B cell (primary cell): ENCODE data around the gene RBMS3. TPM values are rescaled to one million over a fixed set of nuclear protein-coding genes. Genes with fewer than 3 reads are reported as not detected.

Experiments
- ATAC-seq: fragments of 200-7000 bp; cut with Tn5 transposase; one replicate; pipeline ENCODE4 v1.10.0; 2021; ENCODE audit warnings: low read depth, mild to moderate bottlenecking, moderate number of reproducible peaks, moderate library complexity
- CTCF ChIA-PET: fragments of 350-600 bp; sonication (Branson Sonifier 250); formaldehyde crosslinking; loops from one replicate; lab custom pipeline; 2021; ENCODE audit warnings: antibody characterized with exemption, inconsistent platforms; lab: Charles Lee
- POLR2A ChIA-PET: fragments of 350-600 bp; sonication (Branson Sonifier 250); formaldehyde crosslinking; loops from one replicate; lab custom pipeline; 2021; ENCODE audit warnings: antibody characterized with exemption; lab: Charles Lee
- DNase-seq: peaks from one replicate; pipeline ENCODE4 v3.0.0; 2013
- H2AFZ ChIP-seq: 2 replicates; pipeline ENCODE4 v1.6.1; 2012; ENCODE audit warnings: mild to moderate bottlenecking, low read depth, low read length; ENCODE audit not compliant: insufficient read depth, poor library complexity, severe bottlenecking
- H3K27ac ChIP-seq, 2 donors: 1 replicate in 1 of 2; 2 replicates in 1 of 2; pipeline ENCODE4 v1.5.1; 2012 to 2013; ENCODE audit warnings: low read length in 2 of 2, mild to moderate bottlenecking in 2 of 2, moderate library complexity in 1 of 2
- H3K27me3 ChIP-seq, 4 experiments: fragments of 200-600 bp in 1 of 4; sonication (generic) in 1 of 4; replicated peaks in 1 of 4; 1 replicate in 2 of 4; 2 replicates in 2 of 4; pipeline versions ENCODE4 v1.6.1 to v1.7.0; 2013 to 2016; ENCODE audit warnings: low read length in 3 of 4, mild to moderate bottlenecking in 2 of 4, mixed read lengths in 1 of 4, moderate library complexity in 1 of 4; ENCODE audit not compliant: insufficient read depth in 4 of 4, control insufficient read depth in 3 of 4; ENCODE audit errors: control extremely low read depth in 1 of 4
- H3K36me3 ChIP-seq, 2 experiments: replicated peaks in 1 of 2; 1 replicate in 1 of 2; 2 replicates in 1 of 2; pipeline versions ENCODE4 v1.6.1 to v1.7.1; 2013; ENCODE audit warnings: low read length in 1 of 2; ENCODE audit not compliant: insufficient read depth in 2 of 2, control insufficient read depth in 1 of 2; ENCODE audit errors: control extremely low read depth in 1 of 2, extremely low read depth in 1 of 2
- H3K4me1 ChIP-seq, 2 donors: fragments of 200-600 bp in 1 of 2; sonication (generic) in 1 of 2; 1 replicate in 1 of 2; 2 replicates in 1 of 2; pipeline versions ENCODE4 v1.5.1 to v1.6.1; 2013 to 2017; ENCODE audit warnings: low read length in 2 of 2; ENCODE audit not compliant: control insufficient read depth in 2 of 2, insufficient read depth in 2 of 2
- H3K4me2 ChIP-seq: replicated peaks from 2 replicates; pipeline ENCODE3; 2012; ENCODE audit warnings: mild to moderate bottlenecking, low read depth, low read length; ENCODE audit not compliant: poor library complexity, severe bottlenecking
- H3K4me3 ChIP-seq, 5 experiments: fragments of 200-600 bp in 1 of 5; sonication (generic) in 1 of 5; 1 replicate in 3 of 5; 2 replicates in 2 of 5; pipeline versions ENCODE4 v1.5.1 to v1.7.0; 2011 to 2016; ENCODE audit warnings: low read length in 4 of 5, mild to moderate bottlenecking in 4 of 5, low read depth in 2 of 5, control low read depth in 1 of 5, moderate library complexity in 1 of 5; ENCODE audit not compliant: insufficient read depth in 1 of 5; ENCODE audit errors: control extremely low read depth in 1 of 5, extremely low read depth in 1 of 5
- H3K79me2 ChIP-seq: fragments of 200-600 bp; sonication (generic); one replicate; pipeline ENCODE4 v1.6.0; 2016; ENCODE audit warnings: low read length; ENCODE audit not compliant: control insufficient read depth, insufficient read depth
- H3K9ac ChIP-seq: fragments of 200-600 bp; sonication (generic); 2 replicates; pipeline ENCODE4 v1.6.1; 2017; ENCODE audit warnings: mild to moderate bottlenecking, low read length, moderate library complexity
- H3K9me3 ChIP-seq, 3 donors: one replicate each; pipeline versions ENCODE4 v1.6.1 to v1.7.1; 2013; ENCODE audit warnings: low read length in 2 of 3; ENCODE audit not compliant: control insufficient read depth in 2 of 3, insufficient read depth in 1 of 3; ENCODE audit errors: control extremely low read depth in 1 of 3
- H4K20me1 ChIP-seq: 2 replicates; pipeline ENCODE4 v1.6.0; 2012; ENCODE audit warnings: mild to moderate bottlenecking, low read length; ENCODE audit not compliant: insufficient read depth, control insufficient read depth, poor library complexity, severe bottlenecking
- H3K27ac Mint-ChIP-seq: one replicate; pipeline ENCODE4 v1.8.0; 2021; ENCODE audit warnings: mixed read lengths
- H3K27me3 Mint-ChIP-seq: one replicate; pipeline ENCODE4 v1.8.0; 2021; ENCODE audit warnings: mixed read lengths
- H3K4me1 Mint-ChIP-seq: one replicate; pipeline ENCODE4 v1.8.0; 2021; ENCODE audit warnings: mixed read lengths
- H3K4me3 Mint-ChIP-seq: one replicate; pipeline ENCODE4 v1.8.0; 2021; ENCODE audit warnings: mixed read lengths
- H3K9me3 Mint-ChIP-seq: one replicate; pipeline ENCODE4 v1.8.0; 2022; ENCODE audit warnings: mixed read lengths; ENCODE audit not compliant: insufficient read depth
- CTCF ChIP-seq: fragments of 200-600 bp; IDR thresholded peaks from one replicate; pipeline ENCODE4 v1.8.0; 2022; ENCODE audit warnings: antibody characterized with exemption, mild to moderate bottlenecking
- EZH2 ChIP-seq: IDR thresholded peaks from 2 replicates; pipeline ENCODE4 v1.6.1; 2012; ENCODE audit warnings: borderline replicate concordance, low read depth, mild to moderate bottlenecking, moderate library complexity, low read length; ENCODE audit not compliant: insufficient read depth, poor library complexity, severe bottlenecking
- WGBS: methylation state at CpG from one replicate; pipeline ENCODE4 v1.1.5; 2013; ENCODE audit warnings: missing lambda C conversion rate; ENCODE audit not compliant: insufficient coverage; 5-methylcytosine and 5-hydroxymethylcytosine counted together
- intact Hi-C: fragments of 100-400 bp; cut with micrococcal nuclease; formaldehyde crosslinking; loops from one replicate; pipeline ENCODE4 v1.10.0; 2022
- polyA plus RNA-seq: library from polyadenylated mRNA; depleted of rRNA; stranded (reverse); fragments of >200 nt; gene quantifications from 2 replicates; pipeline ENCODE4 v1.2.3, GENCODE V29; 2012
- total RNA-seq, 2 donors: library from RNA; stranded (reverse); fragments of 120-200 nt in 1 of 2; gene quantifications; 1 replicate in 1 of 2; 2 replicates in 1 of 2; pipeline versions ENCODE4 v1.2.3 to v1.2.4, GENCODE V29; 2013 to 2022

The RBMS3 gene
- total and polyA plus RNA-seq, 2 donors (not counting 1 experiment from before 2014, with no cell fraction given): not detected

GRCh38 chr3:29290596-29290995, 9.7 kb downstream of the RBMS3 start:
- H3K36me3 ChIP-seq: no peaks in the 10 kb centered on the region
- ATAC-seq (no peak), DNase-seq (no peak)
- no peaks in the 10 kb centered on the region for H3K4me1 ChIP-seq
- no peak overlapping the region for H3K9ac ChIP-seq
- ChIA-PET POLR2A (no interaction called here), CTCF (no interaction called here)
- TF ChIP-seq EZH2 (no peak), CTCF (no peak)
- no CpG with 5 or more reads among the region's 2 CpGs for WGBS
- H3K27me3 Mint-ChIP-seq: no peaks in the 10 kb centered on the region
- no peaks in the 10 kb centered on the region for H3K27me3 ChIP-seq
- H3K79me2 ChIP-seq: no peaks in the 10 kb centered on the region
- H3K4me1 Mint-ChIP-seq: no peaks in the 10 kb centered on the region
- no peaks in the 10 kb centered on the region for H3K9me3 Mint-ChIP-seq
- no peak overlapping the region for H3K4me3 Mint-ChIP-seq
- no peak overlapping the region for H3K4me2 ChIP-seq
- no peak overlapping the region for H2AFZ ChIP-seq
- H3K4me3 ChIP-seq: no peak overlapping the region
- intact Hi-C loops: no loop called here
- H3K9me3 ChIP-seq: no peaks in the 10 kb centered on the region
- H3K27ac Mint-ChIP-seq: no peak overlapping the region
- no peak overlapping the region for H3K27ac ChIP-seq
- H4K20me1 ChIP-seq: no peaks in the 10 kb centered on the region

- 40% methylated on average over 1 of the region's 4 CpGs for WGBS
- Histone ChIP-seq H3K27ac (no peak overlapping the region), H3K4me1 (no peaks in the 10 kb centered on the region), H3K79me2 (no peaks in the 10 kb centered on the region), H3K27me3 (no peaks in the 10 kb centered on the region), H2AFZ (no peak overlapping the region), H3K9me3 (no peaks in the 10 kb centered on the region), H3K4me2 (no peak overlapping the region), H3K9ac (no peak overlapping the region), H4K20me1 (no peaks in the 10 kb centered on the region), H3K4me3 (no peak overlapping the region), H3K36me3 (no peaks in the 10 kb centered on the region)
- no peaks in the 10 kb centered on the region for H3K9me3 Mint-ChIP-seq
- no peaks in the 10 kb centered on the region for H3K4me1 Mint-ChIP-seq
- DNase-seq (no peak), ATAC-seq (no peak)
- H3K27ac Mint-ChIP-seq: no peak overlapping the region
- ChIA-PET POLR2A (no interaction called here), CTCF (no interaction called here)
- intact Hi-C loops: no loop called here
- no peaks in the 10 kb centered on the region for H3K27me3 Mint-ChIP-seq
- H3K4me3 Mint-ChIP-seq: no peak overlapping the region
- TF ChIP-seq EZH2 (no peak), CTCF (no peak)
Observed at GRCh38 chr3:29291260-29291981, 10.6 kb downstream of the RBMS3 start.
